Measurements from ENCODE around the gene ARPC5L. TPM values are rescaled to one million over a fixed set of nuclear protein-coding genes. Genes with fewer than 3 reads are reported as not detected.
A peak's percentile ranks its signal among the peaks of the same experiment; 100 is the strongest.
"Not testable (repeated sequence)": the region's sequence is repeated elsewhere in the genome, so short reads cannot be mapped to it uniquely, and the experiment has no call there.

The ARPC5L gene
- total RNA-seq, 2 donors from 2014 or later, result 27.8 to 41.1 TPM

- intact Hi-C loops (cut with DNase I), result no loop called here
- Histone ChIP-seq H3K27me3 (replicated peaks; ENCODE audit: insufficient read depth) (no peaks in the 10 kb centered on the region), H3K9me3 (no peaks in the 10 kb centered on the region), H3K4me1 (replicated peaks) (no peaks in the 10 kb centered on the region), H3K36me3 (no peaks in the 10 kb centered on the region), H3K27ac (no peak overlapping the region), H3K4me3 (no peak overlapping the region)
- TF ChIP-seq CTCF (IDR thresholded peaks at IDR 0.05) (no peak), POLR2AphosphoS5 (IDR thresholded peaks at IDR 0.05) (no peak), POLR2A (IDR thresholded peaks at IDR 0.05) (no peak)
- 64% methylated on average over 7 of the region's 7 CpGs for WGBS
- DNase-seq (ENCODE audit: low spot score), result no peak
These were observed 27.3 kb upstream of the ARPC5L start for GRCh38 chr9:124834591-124834990.

- 49% methylated on average over 13 of the region's 13 CpGs for WGBS
- H3K9me3 ChIP-seq, result no peaks in the 10 kb centered on the region
- DNase-seq (ENCODE audit: low spot score), result peak; percentile 44
- TF ChIP-seq POLR2AphosphoS5 (IDR thresholded peaks at IDR 0.05) (no peak), CTCF (IDR thresholded peaks at IDR 0.05) (no peak), POLR2A (IDR thresholded peaks at IDR 0.05) (no peak)
- H3K27me3 ChIP-seq (replicated peaks; ENCODE audit: insufficient read depth), result no peaks in the 10 kb centered on the region
- H3K36me3 ChIP-seq, result no peaks in the 10 kb centered on the region
- H3K4me3 ChIP-seq, result no peak overlapping the region
- no peaks in the 10 kb centered on the region for H3K4me1 ChIP-seq (replicated peaks)
- intact Hi-C loops (cut with DNase I), result no loop called here
- H3K27ac ChIP-seq, result no peak overlapping the region
These were observed 26.8 kb upstream of the ARPC5L start for GRCh38 chr9:124835026-124835557.

- H3K9me3 ChIP-seq; H3K36me3 ChIP-seq; H3K27ac ChIP-seq; H3K4me1 ChIP-seq (replicated peaks); intact Hi-C loops (cut with DNase I); H3K27me3 ChIP-seq (replicated peaks; ENCODE audit: insufficient read depth); H3K4me3 ChIP-seq; DNase-seq (ENCODE audit: low spot score): not testable (repeated sequence)
- WGBS, result 85% methylated on average over 5 of the region's 5 CpGs
These were observed 23.8 kb upstream of the ARPC5L start for GRCh38 chr9:124838132-124838531.

GRCh38 chr9:124838567-124839275 is 23.2 kb upstream of the ARPC5L start:
- 89% methylated on average over 17 of the region's 52 CpGs for WGBS
- intact Hi-C loops (cut with DNase I); H3K4me1 ChIP-seq (replicated peaks); H3K36me3 ChIP-seq; H3K27ac ChIP-seq; H3K27me3 ChIP-seq (replicated peaks; ENCODE audit: insufficient read depth); DNase-seq (ENCODE audit: low spot score); H3K4me3 ChIP-seq; H3K9me3 ChIP-seq: not testable (repeated sequence)

GRCh38 chr9:124839612-124840299 is 22.2 kb upstream of the ARPC5L start:
- 75% methylated on average over 9 of the region's 12 CpGs for WGBS
- H3K27me3 ChIP-seq (replicated peaks; ENCODE audit: insufficient read depth), result no peaks in the 10 kb centered on the region
- no peak overlapping the region for H3K27ac ChIP-seq
- no peaks in the 10 kb centered on the region for H3K36me3 ChIP-seq
- no peak overlapping the region for H3K4me3 ChIP-seq
- H3K4me1 ChIP-seq (replicated peaks), result no peaks in the 10 kb centered on the region
- intact Hi-C loops (cut with DNase I), result no loop called here
- DNase-seq (ENCODE audit: low spot score), result no peak
- TF ChIP-seq CTCF (IDR thresholded peaks at IDR 0.05), result peak in 1 of 4 experiments; percentile 51
- no peak for TF ChIP-seq POLR2A (IDR thresholded peaks at IDR 0.05)
- no peak for TF ChIP-seq POLR2AphosphoS5 (IDR thresholded peaks at IDR 0.05)
- no peaks in the 10 kb centered on the region for H3K9me3 ChIP-seq
